ENCODE data around the gene ACBD3. TPM values are rescaled to one million over a fixed set of nuclear protein-coding genes. Genes with fewer than 3 reads are reported as not detected.

The ACBD3 gene
- total RNA-seq, 2 experiments from 2014 or later = 26.5 to 28.3 TPM

DNA sequence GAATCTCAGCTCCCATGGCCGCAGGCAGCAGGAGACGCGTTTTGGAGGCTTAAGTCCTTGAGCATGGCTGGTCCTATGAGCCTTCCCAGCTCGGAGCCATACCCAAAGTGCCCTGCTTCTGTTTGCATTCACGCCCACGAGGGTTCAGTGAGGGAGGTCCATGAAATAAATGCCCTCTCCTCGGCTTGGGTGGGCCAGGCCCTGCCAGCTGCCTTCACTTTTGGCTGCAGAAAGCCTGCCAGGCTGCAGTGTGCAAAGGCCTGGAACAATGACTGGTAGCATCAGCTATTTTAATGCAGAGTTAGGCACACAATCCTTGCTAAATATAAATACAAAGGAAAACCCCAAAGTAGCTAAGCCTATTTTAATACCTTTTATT, 74.7 kb downstream of the ACBD3 start:
- Mint-ChIP-seq H3K27me3 (no peaks in the 10 kb centered on the region), H3K9me3 (no peaks in the 10 kb centered on the region), H3K4me3 (peak overlapping the region; percentile 84), H3K4me1 (ENCODE audit: low read depth) (peaks cover 9% of the 10 kb centered on the region), H3K36me3 (ENCODE audit: low read depth) (peaks cover 4% of the 10 kb centered on the region), H3K27ac (no peak overlapping the region)
- Histone ChIP-seq H3K27ac (ENCODE audit: low read depth in 1 of 2, low read length in 2 of 2) (no peak overlapping the region), H3K9me3 (ENCODE audit: control insufficient read depth in 1 of 2, insufficient read depth in 1 of 2, low read length in 2 of 2) (no peaks in the 10 kb centered on the region), H3K36me3 (ENCODE audit: insufficient read depth, low read length) (no peaks in the 10 kb centered on the region), H3K27me3 (ENCODE audit: control insufficient read depth in 1 of 2, insufficient read depth in 2 of 2, low read length in 2 of 2) (no peaks in the 10 kb centered on the region), H3K4me3 (ENCODE audit: low read length) (no peak overlapping the region), H3K4me1 (ENCODE audit: insufficient read depth, low read length) (peaks cover 18% of the 10 kb centered on the region)
- DNase-seq (no peak), ATAC-seq (ENCODE audit: poor library complexity) (no peak)
- POLR2A ChIA-PET = interaction anchor here (3.7 to 5.8 kb wide), 2 partner anchors 46 to 49 kb away, joined by 25 to 39 read pairs; partner anchors contain the start of gene H3-3A
- TF ChIP-seq CTCF (IDR thresholded peaks at IDR 0.05) = no peak
- intact Hi-C loops (cut with DNase I, micrococcal nuclease) = loop anchor here in 1 of 2 experiments (1.0 kb wide), 1 partner anchor 30 kb away; no protein-coding TSS in a partner anchor
- CTCF ChIA-PET = interaction anchor here (1.3 to 2.5 kb wide), 2 partner anchors 13 to 47 kb away, joined by 3 to 8 read pairs; no protein-coding TSS in a partner anchor

GRCh38 chr1:226111098-226111882, 75.3 kb downstream of the ACBD3 start:
- peaks cover 4% of the 10 kb centered on the region for H3K36me3 Mint-ChIP-seq (ENCODE audit: low read depth)
- H3K4me1 Mint-ChIP-seq (ENCODE audit: low read depth) = peaks cover 9% of the 10 kb centered on the region
- intact Hi-C loops (cut with DNase I, micrococcal nuclease) = loop anchor here in 1 of 2 experiments (1.0 kb wide), 1 partner anchor 31 kb away; no protein-coding TSS in a partner anchor
- Histone ChIP-seq H3K4me3 (ENCODE audit: low read length) (peak overlapping the region; percentile 58), H3K36me3 (ENCODE audit: insufficient read depth, low read length) (no peaks in the 10 kb centered on the region), H3K4me1 (ENCODE audit: insufficient read depth, low read length) (peaks cover 18% of the 10 kb centered on the region), H3K27me3 (ENCODE audit: control insufficient read depth in 1 of 2, insufficient read depth in 2 of 2, low read length in 2 of 2) (no peaks in the 10 kb centered on the region), H3K9me3 (ENCODE audit: control insufficient read depth in 1 of 2, insufficient read depth in 1 of 2, low read length in 2 of 2) (no peaks in the 10 kb centered on the region), H3K27ac (ENCODE audit: low read depth in 1 of 2, low read length in 2 of 2) (peak overlapping the region; percentile 44 to 53)
- ChIA-PET CTCF (interaction anchor here (1.3 to 2.5 kb wide), 2 partner anchors 14 to 46 kb away, joined by 3 to 8 read pairs; no protein-coding TSS in a partner anchor), POLR2A (interaction anchor here (1.1 to 5.8 kb wide), 8 partner anchors 9 to 112 kb away, joined by 4 to 39 read pairs (median 8); partner anchors contain the start of genes H3-3A and SDE2)
- no peak for TF ChIP-seq CTCF (IDR thresholded peaks at IDR 0.05)
- H3K27me3 Mint-ChIP-seq = no peaks in the 10 kb centered on the region
- peak overlapping the region; percentile 84 for H3K4me3 Mint-ChIP-seq
- no peak for DNase-seq
- H3K27ac Mint-ChIP-seq = peak overlapping the region; percentile 34
- H3K9me3 Mint-ChIP-seq = no peaks in the 10 kb centered on the region
- no peak for ATAC-seq (ENCODE audit: poor library complexity)

- no peaks in the 10 kb centered on the region for H3K27me3 ChIP-seq (ENCODE audit: control insufficient read depth in 1 of 2, insufficient read depth in 2 of 2, low read length in 2 of 2)
- DNase-seq (peak in 10 of 14 experiments; percentile 18 to 79 (median 44)), ATAC-seq (ENCODE audit: poor library complexity) (peak; percentile 56)
- no peak overlapping the region for H3K27ac Mint-ChIP-seq
- no peaks in the 10 kb centered on the region for H3K27me3 Mint-ChIP-seq
- peak overlapping the region; percentile 44 to 53 for H3K27ac ChIP-seq (ENCODE audit: low read depth in 1 of 2, low read length in 2 of 2)
- peaks cover 4% of the 10 kb centered on the region for H3K36me3 Mint-ChIP-seq (ENCODE audit: low read depth)
- no peaks in the 10 kb centered on the region for H3K9me3 Mint-ChIP-seq
- peak overlapping the region; percentile 84 for H3K4me3 Mint-ChIP-seq
- CTCF ChIA-PET = interaction anchor here (1.3 to 2.5 kb wide), 2 partner anchors 14 to 46 kb away, joined by 3 to 8 read pairs; no protein-coding TSS in a partner anchor
- no peaks in the 10 kb centered on the region for H3K9me3 ChIP-seq (ENCODE audit: control insufficient read depth in 1 of 2, insufficient read depth in 1 of 2, low read length in 2 of 2)
- peaks cover 18% of the 10 kb centered on the region for H3K4me1 ChIP-seq (ENCODE audit: insufficient read depth, low read length)
- no peak for TF ChIP-seq CTCF (IDR thresholded peaks at IDR 0.05)
- no peaks in the 10 kb centered on the region for H3K36me3 ChIP-seq (ENCODE audit: insufficient read depth, low read length)
- intact Hi-C loops (cut with DNase I, micrococcal nuclease) = loop anchor here in 1 of 2 experiments (1.0 kb wide), 1 partner anchor 32 kb away; no protein-coding TSS in a partner anchor
- H3K4me3 ChIP-seq (ENCODE audit: low read length) = peak overlapping the region; percentile 58
- peaks cover 9% of the 10 kb centered on the region for H3K4me1 Mint-ChIP-seq (ENCODE audit: low read depth)
- POLR2A ChIA-PET = interaction anchor here (0.6 to 5.8 kb wide), 10 partner anchors 9 to 111 kb away, joined by 3 to 39 read pairs (median 6); partner anchors contain the start of genes H3-3A and SDE2
Observed at GRCh38 chr1:226110249-226111097, 76.1 kb downstream of the ACBD3 start.

Measured in CD4-positive, alpha-beta T cell (primary cell).